ENCODE data around the gene MAGEA8.
"Not testable (repeated sequence)": the region's sequence is repeated elsewhere in the genome, so short reads cannot be mapped to it uniquely, and the experiment has no call there.

MAGEA8 gene, protein sequence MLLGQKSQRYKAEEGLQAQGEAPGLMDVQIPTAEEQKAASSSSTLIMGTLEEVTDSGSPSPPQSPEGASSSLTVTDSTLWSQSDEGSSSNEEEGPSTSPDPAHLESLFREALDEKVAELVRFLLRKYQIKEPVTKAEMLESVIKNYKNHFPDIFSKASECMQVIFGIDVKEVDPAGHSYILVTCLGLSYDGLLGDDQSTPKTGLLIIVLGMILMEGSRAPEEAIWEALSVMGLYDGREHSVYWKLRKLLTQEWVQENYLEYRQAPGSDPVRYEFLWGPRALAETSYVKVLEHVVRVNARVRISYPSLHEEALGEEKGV

DNA sequence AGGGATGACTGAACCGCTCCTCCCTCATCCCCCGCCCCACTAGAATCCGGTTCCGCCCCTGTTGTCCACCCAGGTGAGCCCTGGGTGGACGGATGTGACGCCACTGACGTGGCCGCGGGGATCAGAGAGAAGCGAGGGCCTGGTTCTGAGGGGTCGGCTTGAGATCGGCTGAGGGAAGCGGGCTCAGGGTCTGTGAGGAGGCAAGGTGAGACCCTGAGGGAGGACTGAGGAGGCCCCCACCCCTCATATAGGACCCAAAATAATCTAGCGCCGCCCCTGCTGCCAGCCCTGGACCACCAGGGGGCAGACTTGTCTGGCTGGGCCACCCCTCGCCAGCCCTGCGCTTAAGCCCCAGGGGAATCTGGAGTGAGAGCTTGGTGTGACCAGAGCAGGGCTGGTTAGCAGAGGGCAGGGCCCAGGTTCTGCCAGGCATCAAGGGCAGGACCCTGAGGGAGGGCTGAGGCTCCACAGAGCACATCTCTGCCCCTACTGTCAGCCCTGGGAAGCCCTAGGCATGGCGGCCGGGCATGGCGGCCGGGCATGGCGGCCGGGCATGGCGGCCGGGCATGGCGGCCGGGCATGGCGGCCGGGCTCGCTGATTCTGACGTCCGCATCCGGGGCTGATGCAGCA, at the start of gene MAGEA8:
TSS of gene MAGEA8 (plus strand) at position 103 of the 631 bp plus-strand sequence. CDS start 3,090 bp downstream, outside the sequence.
- no peak for DNase-seq (ENCODE audit: low spot score)

DNA sequence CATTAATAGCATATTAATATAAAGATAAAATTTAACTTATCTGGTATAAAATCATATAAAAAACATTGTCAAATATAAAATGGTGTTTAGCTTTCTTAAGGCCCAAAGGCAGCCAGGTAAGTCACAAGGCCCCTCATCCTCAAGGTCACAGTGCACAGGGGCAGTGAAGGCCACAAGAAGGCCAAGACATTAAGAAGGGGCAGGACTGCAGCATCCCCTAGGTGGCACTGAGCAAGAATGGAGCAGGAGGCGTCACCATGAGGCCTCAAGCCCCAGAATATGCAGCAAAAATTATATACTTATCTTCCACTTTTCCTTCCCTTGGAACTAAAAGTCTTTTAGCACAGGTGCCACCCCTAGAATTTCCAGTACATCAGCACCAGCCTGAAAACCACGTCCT, 49.5 kb upstream of the MAGEA8 start:
- no peak for DNase-seq (ENCODE audit: low spot score)

DNA sequence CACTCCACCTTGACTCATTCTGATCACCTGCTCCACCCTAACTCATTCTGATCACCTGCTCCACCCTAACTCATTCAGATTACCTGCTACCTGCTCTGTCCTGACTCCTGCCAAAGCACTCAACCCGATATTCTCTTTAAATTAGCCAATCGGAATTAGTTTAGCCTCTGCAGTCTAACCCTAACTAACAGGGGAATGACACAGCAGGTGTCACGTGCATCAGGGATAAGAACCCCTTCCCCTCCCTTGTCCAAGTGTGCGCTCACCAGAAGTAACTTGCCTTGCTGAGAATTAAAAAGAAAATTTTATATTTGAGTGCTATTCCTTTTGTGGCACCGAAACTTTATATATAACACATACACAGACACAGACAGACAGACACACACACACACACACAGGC, 44.3 kb upstream of the MAGEA8 start:
- DNase-seq (ENCODE audit: low spot score), result not testable (repeated sequence)

DNA sequence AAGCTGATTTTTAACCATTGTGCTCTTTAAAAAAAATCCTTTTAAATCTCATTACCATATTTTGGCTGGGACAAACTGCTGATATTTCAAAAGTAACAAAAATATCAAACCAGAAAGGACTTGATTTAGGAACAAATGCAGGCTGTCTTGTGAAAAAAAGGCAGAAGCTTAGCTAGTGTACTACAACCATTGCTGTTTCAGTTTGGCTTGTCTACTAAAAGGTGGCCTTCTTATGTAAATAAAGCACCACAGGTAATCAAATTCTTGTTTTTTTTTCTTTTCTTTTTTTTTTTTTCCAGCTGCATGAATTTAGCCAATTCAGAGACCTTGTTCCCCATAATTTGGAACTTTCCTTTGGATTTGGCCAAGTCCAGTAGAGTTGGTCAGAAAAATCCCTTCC, 43.8 kb upstream of the MAGEA8 start:
- no peak for DNase-seq (ENCODE audit: low spot score)

DNA sequence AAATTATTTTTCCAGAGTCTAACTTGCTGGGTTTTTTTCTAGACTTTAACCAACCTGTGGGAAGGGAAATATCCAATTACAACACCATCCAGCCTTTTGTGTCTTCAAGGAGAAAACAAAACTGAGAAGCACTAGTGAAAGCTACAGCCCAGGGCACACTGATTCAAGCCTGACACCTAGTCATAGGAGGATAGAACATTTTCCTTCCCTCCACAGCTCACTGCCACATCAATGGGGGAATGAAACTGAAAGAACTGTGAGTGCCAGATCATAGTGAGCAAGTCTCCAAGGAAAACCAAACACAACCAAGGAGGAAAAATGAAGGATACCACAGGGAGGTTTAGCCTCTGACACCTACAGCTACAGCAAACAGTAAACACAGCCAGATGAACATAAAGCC, 43.3 kb upstream of the MAGEA8 start:
- no peak for DNase-seq (ENCODE audit: low spot score)

DNA sequence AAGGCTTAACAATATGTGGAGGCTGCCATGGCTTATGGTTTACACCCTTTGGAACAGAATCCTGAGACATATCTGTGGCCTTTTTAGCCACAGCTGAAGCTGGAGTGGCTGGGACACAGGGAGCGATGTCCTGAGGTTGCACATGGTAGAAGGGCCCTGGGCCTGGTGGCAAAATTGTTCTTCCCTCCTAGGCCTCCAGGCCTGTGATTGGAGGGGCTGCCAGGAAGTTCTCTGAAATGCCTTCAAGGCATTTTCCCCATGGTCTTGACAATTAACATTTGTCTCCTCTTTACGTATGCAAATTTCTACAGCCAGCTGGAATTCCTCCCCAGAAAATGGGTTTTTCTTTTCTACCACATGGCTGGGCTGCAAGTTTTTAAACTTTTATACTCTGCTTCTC, 39.1 kb upstream of the MAGEA8 start:
- DNase-seq (ENCODE audit: low spot score), result no peak

DNA sequence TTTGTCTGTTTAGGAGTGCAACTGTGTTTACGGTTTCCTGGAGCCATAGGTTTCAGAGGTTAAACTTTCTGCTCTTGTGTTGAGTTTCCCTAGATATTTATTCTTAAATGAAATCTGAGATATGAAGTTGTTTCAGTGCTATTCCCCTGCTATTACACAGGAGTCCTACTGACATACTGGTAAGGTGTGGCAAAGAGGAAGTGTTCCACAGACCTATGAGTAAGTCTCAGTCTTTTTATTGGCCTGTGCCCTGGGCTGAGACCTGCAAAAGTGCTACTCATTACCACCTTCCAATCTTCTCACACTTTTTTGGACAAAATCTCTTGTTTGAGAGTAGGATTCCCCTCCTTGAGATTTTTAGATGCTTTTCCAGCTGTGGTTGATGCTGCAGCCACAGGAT, 35.6 kb upstream of the MAGEA8 start:
- no peak for DNase-seq (ENCODE audit: low spot score)

DNA sequence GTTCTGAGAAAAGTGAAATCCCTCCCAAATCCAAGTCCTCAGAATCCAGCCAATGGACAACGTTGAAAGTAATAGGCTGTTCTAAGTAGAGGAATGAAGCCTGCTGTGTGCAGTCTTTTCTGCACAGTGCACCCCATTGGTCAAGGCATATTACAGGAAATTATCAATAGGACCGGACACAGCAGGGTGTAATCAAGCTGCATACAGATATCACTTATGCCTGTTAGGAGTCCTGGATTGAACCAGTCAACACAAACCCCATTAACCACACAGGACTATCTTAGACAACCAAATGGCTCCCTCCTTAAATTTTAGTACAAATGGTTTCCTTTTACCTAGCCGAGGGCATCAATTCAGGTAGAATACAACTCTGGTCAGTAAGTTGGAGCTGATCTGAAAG, 34.2 kb upstream of the MAGEA8 start:
- no peak for DNase-seq (ENCODE audit: low spot score)

DNA sequence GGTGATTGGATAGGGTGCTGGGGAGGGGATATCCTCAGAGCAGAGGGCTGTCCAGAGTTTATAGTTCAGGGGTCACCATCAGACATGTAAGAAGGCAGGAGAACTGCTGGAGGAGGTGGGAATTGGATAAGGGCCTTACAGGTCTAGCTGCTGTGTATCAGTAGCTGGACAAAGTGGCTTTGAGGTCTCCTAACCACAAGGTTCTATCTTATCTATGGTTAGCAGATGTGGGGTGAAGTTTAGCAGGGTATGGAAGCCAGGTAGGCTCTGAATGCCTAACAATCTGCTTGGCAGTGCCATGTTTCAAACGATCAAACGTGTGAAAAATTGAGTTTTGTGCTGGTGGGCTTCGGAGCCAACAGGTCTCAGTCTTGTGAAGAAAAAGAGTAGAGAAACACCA, 32.1 kb upstream of the MAGEA8 start:
- DNase-seq (ENCODE audit: low spot score), result no peak

DNA sequence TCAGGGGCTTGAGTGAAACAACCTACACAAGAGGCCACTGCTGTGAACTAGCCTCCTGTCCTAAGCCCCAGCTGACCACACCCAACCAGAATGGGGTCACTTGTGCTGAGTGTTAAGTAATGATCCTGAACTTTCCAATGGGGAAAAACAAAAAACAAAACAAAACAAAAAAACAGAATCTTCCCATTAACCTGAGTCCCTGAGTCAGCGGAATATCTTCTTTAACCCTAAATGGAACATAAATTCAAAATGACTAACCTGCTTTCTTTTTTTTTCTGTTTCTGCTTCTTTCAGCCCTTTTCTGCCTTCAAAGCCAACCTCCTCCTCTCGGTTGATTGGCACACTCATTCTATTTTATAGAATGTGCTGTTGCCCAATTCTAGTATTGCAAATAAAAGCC, 31.2 kb upstream of the MAGEA8 start:
- DNase-seq (ENCODE audit: low spot score), result no peak

DNA sequence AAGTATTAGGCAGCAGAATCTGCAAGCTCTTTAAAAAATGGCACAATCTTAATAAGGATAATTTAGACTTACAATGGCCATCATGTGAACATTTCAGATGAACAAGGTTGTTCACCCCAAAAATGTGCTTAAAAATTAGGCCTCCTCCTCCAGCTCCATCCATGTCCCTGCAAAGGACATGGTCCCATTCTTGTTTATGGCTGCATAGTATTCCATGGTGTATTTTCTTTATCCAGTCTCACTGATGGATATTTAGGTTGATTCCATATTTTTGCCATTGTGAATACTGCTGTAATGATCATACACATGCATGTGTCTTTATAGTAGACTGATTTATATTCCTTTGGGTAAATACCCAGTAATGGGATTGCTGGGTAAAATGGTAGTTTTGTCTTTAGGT, 29.1 kb upstream of the MAGEA8 start:
- no peak for DNase-seq (ENCODE audit: low spot score)

DNA sequence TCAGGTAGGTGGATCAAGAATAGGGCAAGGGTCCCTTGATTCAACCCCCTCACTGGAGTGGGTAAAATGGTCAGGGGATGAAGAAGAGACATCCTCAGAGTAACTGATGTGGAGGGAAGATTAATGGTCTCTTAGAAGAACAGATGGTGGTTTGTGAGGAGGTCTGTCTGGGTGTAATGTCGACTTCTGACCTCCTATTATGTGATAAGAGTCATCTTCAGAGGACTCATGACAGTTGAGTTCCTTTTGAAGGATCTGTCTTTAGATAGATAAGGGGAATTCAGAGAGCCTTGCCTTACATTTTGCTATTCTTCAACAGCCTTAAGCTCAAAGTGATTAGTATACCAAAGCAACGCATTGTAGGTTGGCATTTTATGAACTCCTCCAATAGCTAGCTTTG, 27.1 kb upstream of the MAGEA8 start:
- no peak for DNase-seq (ENCODE audit: low spot score)

DNA sequence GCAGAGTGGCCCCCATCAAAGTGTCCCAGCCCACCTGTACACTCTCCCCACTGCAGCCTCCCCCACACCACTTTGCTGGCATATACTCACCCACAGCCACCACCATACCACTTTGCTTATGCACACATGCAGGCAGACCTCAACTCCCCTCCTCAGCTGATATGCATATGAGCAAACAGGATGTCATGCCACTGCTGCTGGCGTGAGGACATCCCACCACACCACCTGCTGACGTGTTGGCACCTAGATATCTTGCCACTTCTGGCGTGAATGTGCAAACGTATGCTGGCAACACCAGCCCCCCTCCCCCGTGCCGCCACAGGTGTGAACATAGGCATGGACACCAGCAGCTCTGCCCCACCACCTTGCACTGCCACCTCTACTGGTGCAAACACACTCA, 22.4 kb upstream of the MAGEA8 start:
- no peak for DNase-seq (ENCODE audit: low spot score)

DNA sequence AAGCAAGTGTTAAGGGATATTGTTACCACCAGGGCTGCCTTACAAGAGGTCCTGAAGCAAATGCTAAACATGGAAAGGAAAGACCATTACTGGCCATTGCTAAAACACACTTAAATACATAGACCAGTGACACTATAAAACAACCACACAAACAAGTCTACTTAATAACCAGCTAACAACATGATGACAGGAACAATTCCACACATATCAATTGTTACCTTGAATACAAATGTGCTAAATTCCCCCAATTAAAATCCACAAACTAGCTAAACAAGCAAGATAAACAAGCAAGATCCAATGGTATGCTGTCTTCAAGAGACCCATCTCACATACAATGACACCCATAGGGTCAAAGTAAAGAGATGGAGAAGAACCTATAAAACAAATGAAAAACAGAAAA, 20.5 kb upstream of the MAGEA8 start:
- DNase-seq (ENCODE audit: low spot score), result no peak

DNA sequence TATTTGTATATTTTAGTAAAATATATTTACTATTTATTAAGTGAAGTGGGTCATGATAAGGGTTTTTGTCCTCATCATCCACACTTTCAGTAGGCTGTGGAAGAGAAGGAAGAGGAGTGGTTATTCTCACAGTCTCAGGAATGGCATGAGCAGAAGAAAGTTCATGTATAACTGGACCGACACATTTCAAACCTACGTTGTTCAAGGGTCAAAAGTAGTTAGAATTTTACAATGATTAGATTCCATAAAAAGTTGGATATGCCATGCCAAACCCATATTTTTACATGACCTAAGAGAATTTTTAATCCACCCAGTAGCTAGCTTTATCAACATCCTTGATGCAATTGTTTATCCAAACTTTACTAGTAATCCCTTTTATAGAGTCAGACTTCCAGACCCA, 15.6 kb upstream of the MAGEA8 start:
- no peak for DNase-seq (ENCODE audit: low spot score)

DNA sequence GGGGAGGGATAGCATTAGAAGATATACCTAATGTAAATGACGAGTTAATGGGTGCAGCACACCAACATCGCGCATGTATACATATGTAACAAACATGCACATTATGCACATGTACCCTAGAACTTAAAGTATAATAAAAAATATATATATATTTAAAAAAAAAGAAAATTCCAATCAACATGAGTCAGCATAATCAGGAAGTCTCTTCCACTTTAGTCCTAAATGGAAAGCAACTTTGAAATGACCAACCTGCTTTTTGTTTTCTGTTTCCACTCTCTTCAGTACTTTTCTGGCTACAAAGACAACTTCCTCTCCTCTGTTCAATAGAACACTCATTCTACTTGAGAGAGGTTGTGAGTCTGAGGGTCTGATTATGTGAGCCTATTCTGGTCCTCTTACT, 13.5 kb upstream of the MAGEA8 start:
- DNase-seq (ENCODE audit: low spot score), result no peak

DNA sequence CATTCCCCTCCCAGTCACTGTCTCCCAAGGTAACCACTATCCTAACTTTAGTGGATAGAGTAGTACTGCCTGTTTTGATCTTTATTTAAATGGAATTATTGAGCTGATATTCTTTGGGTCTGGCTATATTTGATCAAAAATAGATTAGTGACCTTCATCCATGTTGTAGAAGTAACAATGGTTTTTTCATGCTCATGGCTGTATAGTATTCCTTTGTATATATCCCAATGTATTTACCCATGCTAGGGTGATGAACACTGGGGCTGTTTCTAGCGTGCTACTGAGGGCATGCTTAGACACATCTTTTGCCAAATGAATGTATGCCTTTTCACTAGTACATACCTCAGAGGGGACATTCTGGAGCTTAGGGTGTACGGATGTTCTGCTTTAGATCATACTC, 10.1 kb upstream of the MAGEA8 start:
- no peak for DNase-seq (ENCODE audit: low spot score)

DNA sequence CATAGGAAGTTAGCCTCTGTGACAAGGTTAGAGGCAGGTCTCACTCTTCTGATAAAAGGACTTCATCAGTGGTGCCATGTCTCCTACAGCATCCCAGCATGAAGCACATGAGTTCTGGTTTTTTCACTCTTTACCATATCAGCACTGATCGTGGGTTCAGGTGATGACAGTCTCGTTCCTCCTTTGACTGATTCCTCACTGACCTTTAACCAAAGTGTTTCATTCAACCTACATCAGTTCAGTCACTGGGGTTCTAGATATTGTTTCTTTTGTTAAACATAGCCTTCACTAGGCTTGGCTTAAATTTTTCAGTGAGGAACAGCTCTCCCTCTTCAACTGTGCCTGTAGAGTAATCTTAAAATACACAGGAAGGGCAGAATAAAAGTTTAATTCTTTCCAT, 9.6 kb upstream of the MAGEA8 start:
- no peak for DNase-seq (ENCODE audit: low spot score)

DNA sequence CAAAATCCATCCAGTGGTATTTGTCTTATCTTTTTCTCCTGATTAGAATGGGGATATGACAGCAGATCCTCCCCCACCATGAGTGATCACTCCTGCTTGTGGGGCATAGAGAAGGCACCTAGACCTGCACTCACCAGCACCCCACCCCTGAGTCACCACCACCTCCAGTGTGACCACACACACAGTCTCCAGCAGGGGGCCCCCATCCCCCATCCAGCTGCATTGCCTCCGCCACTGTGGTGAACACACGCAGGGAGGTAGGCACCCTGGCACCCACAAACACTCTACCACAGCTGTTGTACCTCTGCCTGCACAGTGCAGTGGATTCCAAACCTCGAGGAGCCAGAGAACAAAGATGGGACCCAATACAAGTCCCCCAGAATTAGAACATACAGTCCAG, 9.0 kb upstream of the MAGEA8 start:
- DNase-seq (ENCODE audit: low spot score), result peak; percentile 69

DNA sequence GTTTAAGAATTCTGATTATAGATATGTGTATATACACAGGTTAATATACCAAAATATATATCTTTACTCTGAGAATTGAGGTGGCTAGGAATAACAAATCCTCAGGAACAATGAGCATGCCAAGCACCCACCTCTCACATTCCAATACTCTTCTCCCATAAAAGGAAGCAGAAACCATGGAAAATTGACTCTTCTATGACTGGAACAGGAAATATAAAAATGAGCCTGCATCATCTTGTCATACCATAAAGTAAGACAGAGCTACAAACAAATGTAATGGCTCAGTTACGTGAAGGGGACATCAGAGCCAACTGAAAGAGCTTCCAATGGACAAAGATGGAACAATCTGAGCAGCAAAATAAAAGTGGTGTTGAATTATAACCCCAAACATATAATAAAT, 3.8 kb upstream of the MAGEA8 start:
- no peak for DNase-seq (ENCODE audit: low spot score)

DNA sequence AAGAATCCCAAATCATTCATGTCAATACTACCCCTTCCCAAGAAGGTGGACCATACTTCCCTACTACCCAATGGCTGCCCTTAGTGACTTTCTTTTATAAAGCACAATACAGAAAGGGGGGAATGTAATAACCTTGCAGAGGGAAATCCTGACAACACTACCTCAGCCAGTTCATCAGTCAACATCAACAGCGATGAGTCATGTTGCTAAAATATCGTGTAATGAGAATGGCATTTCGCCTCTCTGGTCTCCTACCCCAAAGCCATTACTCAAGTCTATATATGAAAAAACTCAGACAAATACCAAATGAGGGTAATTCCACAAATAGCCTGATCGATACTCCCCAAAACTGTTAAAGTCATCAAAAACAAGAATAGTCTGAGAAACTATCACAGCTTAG, 3.3 kb upstream of the MAGEA8 start:
- no peak for DNase-seq (ENCODE audit: low spot score)

DNA sequence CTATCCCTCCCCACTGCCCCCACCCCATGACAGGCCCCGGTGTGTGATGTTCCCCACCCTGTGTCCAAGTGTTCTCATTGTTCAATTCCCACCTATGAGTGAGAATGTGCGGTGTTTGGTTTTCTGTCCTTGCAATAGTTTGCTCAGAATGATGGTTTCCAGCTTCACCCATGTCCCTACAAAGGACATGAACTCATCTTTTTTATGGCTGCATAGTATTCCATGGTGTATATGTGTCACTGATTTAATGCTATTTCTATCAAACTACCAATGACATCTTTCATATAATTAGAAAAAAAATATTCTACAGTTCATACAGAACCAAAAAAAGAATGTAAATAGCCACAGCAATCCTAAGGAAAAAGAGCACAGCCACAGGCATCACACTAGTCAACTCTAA, 9.8 kb downstream of the MAGEA8 start:
- DNase-seq (ENCODE audit: low spot score), result not testable (repeated sequence)

DNA sequence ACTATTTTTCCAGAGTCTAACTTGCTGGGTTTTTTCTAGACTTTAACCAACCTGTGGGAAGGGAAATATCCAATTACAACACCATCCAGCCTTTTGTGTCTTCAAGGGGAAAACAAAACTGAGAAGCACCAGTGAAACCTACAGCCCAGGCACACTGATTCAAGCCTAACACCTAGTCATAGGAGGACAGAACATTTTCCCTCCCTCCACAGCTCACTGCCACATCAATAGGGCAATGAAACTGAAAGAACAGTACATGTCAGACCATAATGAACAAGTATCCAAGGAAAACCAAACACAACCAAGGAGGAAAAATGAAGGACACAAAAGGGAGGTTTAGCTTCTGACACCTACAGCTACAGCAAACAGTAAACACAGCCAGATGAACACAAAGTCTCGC, 17.6 kb downstream of the MAGEA8 start:
- no peak for DNase-seq (ENCODE audit: low spot score)

All from D341Med (cell line).